Large intestine (tissue), 3 donors: ENCODE measurements around the gene GLG1. TPM values are rescaled to one million over a fixed set of nuclear protein-coding genes. Genes with fewer than 3 reads are reported as not detected.

ENCODE experiments used
- DNase-seq, 2 donors: peaks; one replicate each; pipeline versions ENCODE4 v3.0.0 to v3.0.0-alpha.2; 2013
- H3K27ac ChIP-seq: one replicate; pipeline ENCODE4 v1.5.1; 2013; ENCODE audit warnings: low read length
- H3K27me3 ChIP-seq: 2 replicates; pipeline ENCODE4 v1.6.1; 2013; ENCODE audit warnings: low read length; ENCODE audit not compliant: control insufficient read depth, insufficient read depth
- H3K36me3 ChIP-seq: 2 replicates; pipeline ENCODE4 v1.6.1; 2013; ENCODE audit warnings: low read length; ENCODE audit not compliant: control insufficient read depth, insufficient read depth
- H3K4me1 ChIP-seq: one replicate; pipeline ENCODE4 v1.6.1; 2013; ENCODE audit warnings: low read length; ENCODE audit not compliant: control insufficient read depth, insufficient read depth
- H3K4me3 ChIP-seq: one replicate; pipeline ENCODE4 v1.5.1; 2013; ENCODE audit warnings: low read length
- H3K9me3 ChIP-seq: one replicate; pipeline ENCODE4 v1.6.1; 2013; ENCODE audit warnings: mild to moderate bottlenecking, low read depth, low read length, moderate library complexity; ENCODE audit not compliant: control insufficient read depth
- WGBS: methylation state at CpG from one replicate; pipeline ENCODE4 v1.1.5; 2013; ENCODE audit warnings: low lambda C conversion rate; ENCODE audit not compliant: insufficient coverage; 5-methylcytosine and 5-hydroxymethylcytosine counted together
- polyA plus RNA-seq: library from polyadenylated mRNA; unstranded; fragments of 120-200 nt; gene quantifications from one replicate; pipeline ENCODE4 v1.2.1, GENCODE V29; 2013

The GLG1 gene
- polyA plus RNA-seq, 1 donor, result 87.7 TPM

DNA sequence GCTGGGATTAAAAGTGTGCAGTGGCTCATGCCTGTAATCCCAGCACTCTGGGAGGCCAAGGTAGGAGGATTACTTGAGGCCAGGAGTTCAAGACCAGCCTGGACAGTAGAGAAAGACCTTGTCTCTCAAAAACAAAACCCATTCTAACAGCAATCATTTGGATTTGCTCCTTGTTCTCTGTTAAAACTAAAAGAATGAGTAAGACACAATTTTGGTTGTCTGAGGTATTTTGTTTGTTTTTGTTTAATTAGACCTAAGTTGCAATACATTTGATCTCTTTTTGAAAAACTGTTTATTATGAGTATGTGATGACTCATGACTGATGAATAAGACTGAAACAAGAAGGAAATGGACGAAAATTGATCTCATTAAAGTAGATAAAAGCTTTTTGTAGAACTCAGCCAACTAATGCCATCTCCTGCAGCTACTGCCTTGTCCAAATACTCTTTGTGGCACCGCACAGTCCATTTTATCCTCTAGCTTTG, 29.0 kb downstream of the GLG1 start:
- Histone ChIP-seq H3K4me3 (no peak overlapping the region), H3K4me1 (no peaks in the 10 kb centered on the region), H3K9me3 (no peaks in the 10 kb centered on the region), H3K27ac (no peak overlapping the region), H3K36me3 (no peaks in the 10 kb centered on the region), H3K27me3 (no peaks in the 10 kb centered on the region)
- WGBS, result no CpG with 5 or more reads among the region's 2 CpGs
- DNase-seq, result no peak

DNA sequence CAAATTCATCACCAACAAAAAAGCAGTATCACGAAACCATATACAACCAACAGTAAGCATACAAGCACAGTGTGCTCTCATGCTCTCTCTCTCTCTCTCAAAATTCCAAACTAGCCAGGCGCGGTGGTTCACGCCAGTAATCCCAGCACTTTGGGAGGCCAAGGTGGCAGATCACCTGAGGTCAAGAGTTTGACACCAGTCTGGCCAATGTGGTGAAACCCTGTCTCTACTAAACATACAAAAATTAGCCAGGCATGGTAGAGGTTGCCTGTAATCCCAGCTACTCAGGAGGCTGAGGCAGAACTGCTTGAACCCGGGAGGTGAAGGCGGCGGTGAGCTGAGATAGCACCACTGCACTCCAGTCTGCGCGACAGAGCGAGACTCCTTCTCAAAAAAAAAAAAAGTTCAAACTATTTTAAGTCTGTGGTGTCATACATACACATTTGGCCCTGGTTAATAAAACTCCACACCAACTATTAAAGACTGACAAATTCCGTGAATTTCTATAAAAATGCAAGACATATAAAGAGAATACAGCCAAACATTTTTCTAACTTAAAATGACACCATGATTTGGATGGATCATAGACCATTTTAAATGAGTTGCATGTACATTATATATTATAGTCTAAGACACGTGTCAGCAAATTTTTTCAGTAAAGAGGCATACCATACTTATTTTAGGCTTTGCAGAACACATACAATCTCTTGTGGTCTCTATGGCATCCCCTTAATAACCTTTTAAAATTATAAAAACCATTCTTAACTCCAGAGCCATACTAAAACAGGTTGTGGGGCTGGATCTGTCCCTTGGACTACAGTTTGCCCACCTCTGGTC, 30.9 kb downstream of the GLG1 start:
- DNase-seq, result no peak
- Histone ChIP-seq H3K36me3 (no peaks in the 10 kb centered on the region), H3K4me1 (peaks cover 5% of the 10 kb centered on the region), H3K4me3 (no peak overlapping the region), H3K9me3 (no peaks in the 10 kb centered on the region), H3K27me3 (no peaks in the 10 kb centered on the region), H3K27ac (no peak overlapping the region)
- WGBS, result 100% methylated on average over 2 of the region's 12 CpGs

DNA sequence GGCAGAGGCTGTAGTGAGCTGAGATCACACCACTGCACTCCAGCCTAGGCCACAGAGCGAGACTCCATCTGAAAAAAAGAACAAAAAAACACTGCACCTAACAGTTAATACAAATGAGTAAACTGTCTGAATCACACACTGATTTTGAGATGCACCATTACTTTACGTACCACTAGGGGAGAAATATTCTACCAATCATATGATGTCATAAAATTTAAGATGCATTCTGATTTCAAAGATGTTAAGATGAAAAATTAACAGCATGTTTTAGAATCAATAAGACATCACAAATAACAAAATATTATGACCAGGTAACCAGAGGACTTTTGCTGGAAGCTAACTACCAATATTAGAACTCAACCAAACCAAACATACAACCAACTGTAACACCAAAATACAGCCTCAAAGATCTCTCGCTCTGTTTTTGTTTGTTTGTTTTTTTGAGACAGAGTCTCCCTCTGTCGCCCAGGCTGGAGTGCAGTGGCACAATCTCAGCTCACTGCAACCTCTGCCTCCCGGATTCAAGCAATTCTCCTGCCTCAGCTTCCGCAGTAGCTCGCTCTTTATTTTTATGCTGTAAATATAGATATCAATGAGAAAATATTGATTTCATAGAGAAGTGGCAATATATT, 31.6 kb downstream of the GLG1 start:
- 100% methylated on average over 1 of the region's 7 CpGs for WGBS
- no peaks in the 10 kb centered on the region for H3K36me3 ChIP-seq
- H3K4me3 ChIP-seq, result no peak overlapping the region
- no peak overlapping the region for H3K27ac ChIP-seq
- DNase-seq, result no peak
- H3K27me3 ChIP-seq, result no peaks in the 10 kb centered on the region
- no peaks in the 10 kb centered on the region for H3K9me3 ChIP-seq
- H3K4me1 ChIP-seq, result peaks cover 10% of the 10 kb centered on the region

DNA sequence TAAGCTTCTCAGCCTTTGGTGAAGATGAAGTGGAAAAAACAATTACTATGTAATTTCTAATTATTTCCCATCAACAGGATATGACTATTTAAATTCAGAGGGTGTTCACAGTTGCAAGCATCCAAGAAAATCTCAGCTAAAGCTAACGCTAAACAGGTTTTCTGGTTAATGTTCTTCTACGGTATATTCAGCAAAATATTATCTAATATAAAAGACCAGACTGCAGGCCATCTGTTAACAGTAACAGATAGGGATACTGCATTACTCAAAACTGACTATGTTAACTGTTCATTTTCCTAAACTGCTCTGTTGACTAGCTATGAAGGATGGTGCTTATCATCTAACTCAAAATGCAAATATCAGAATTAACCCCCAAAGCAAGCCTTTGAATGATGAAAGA, 32.8 kb downstream of the GLG1 start:
- no peaks in the 10 kb centered on the region for H3K36me3 ChIP-seq
- H3K9me3 ChIP-seq, result no peaks in the 10 kb centered on the region
- H3K4me3 ChIP-seq, result no peak overlapping the region
- H3K27ac ChIP-seq, result no peak overlapping the region
- H3K4me1 ChIP-seq, result peaks cover 12% of the 10 kb centered on the region
- no peaks in the 10 kb centered on the region for H3K27me3 ChIP-seq
- WGBS, result no CpG with 5 or more reads among the region's 2 CpGs
- no peak for DNase-seq

DNA sequence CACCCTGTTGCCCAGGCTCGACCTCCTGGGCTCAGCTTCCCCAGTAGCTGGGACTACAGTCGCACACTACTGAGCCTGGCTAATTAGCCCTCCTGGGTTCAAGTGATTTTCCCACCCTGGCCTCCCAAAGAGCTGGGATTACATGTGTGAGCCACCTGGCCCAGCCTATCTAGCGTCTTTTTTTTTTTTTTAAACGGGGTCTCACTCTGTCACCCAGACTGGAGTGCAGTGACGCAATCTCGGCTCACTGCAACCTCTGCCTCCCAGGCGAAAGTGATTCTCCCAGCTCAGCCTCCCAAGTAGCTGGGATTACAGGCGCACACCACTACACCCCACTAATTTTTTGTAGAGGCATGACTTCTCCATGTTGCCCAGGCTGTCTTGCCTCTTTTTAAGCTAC, 33.3 kb downstream of the GLG1 start:
- DNase-seq, result no peak
- H3K4me3 ChIP-seq, result no peak overlapping the region
- H3K9me3 ChIP-seq, result no peaks in the 10 kb centered on the region
- H3K36me3 ChIP-seq, result no peaks in the 10 kb centered on the region
- H3K27me3 ChIP-seq, result no peaks in the 10 kb centered on the region
- WGBS, result no CpG with 5 or more reads among the region's 8 CpGs
- no peak overlapping the region for H3K27ac ChIP-seq
- peaks cover 12% of the 10 kb centered on the region for H3K4me1 ChIP-seq

DNA sequence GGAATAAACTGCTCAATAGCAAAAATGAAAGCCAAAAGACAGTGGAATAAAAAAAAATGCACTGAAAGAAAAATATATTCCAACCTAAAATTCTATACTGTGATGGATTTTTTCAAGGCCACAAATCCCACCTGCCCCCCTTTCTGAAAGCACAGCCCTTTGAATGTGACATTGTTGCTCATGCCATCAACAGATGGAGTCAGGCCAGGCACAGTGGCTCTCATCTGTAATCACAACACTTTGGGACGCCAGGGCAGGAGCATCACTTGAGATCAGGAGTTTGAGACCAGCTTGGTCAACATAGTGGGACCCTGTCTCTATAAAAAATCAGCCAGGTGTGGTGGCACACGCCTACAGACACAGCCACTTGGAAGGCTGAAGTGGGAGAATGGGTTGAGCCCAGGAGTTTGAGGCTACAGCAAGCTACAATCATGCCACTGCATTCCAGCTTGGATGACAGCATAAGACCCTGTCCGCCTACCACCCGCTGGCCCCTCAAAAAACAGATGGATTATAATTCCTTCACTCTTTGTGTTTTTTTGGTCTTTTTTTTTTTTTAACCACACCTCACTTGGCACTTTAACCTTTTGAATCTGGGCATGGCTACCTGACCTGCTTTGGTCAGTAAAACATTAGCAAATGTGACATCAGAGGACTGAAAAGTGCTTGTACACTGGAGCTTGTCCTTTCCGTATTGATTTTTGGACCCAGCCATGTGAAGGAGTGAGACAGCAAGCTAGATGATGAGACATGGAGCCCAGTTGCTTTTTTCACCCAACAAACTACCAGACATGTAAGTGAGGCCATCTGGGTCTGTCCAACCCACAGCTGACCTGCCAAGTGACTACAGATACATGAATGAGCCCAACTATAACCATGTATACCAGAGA, 36.3 kb downstream of the GLG1 start:
- DNase-seq, result peak; percentile 51 to 78
- Histone ChIP-seq H3K36me3 (no peaks in the 10 kb centered on the region), H3K9me3 (no peaks in the 10 kb centered on the region), H3K27me3 (no peaks in the 10 kb centered on the region), H3K4me1 (peaks cover 12% of the 10 kb centered on the region), H3K4me3 (no peak overlapping the region), H3K27ac (peak overlapping the region; percentile 76)
- no CpG with 5 or more reads among the region's 5 CpGs for WGBS

DNA sequence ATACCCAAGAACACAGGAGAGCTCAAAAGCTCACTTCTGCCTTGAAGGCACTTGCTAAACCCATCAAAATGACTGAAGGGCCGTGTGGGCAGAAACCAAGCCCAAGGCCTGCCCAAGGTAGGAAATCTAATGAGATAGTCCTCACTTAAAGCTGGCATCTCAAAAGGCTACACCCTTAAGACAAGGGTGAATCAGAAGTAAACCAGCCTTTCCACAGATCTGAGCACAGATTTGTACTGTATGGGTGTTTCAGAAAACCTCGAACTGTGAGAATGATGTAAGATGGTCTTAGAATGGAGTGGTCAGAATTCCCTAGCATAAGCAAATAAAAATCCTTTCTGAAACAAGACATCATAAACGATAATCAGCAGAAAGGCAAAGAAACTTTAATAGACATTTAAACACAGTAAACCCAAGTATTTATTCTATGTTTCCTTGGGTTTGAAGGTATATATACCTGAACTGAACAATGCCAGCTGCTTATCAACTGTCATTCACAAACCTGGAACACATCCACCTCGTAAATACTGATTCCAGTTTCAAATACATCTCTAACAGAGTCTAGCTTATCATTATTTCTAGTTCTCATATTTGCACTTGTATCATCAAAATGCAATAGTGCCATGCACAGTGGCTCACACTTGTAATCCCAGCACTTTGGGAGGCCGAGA, 37.8 kb downstream of the GLG1 start:
- H3K27ac ChIP-seq, result no peak overlapping the region
- H3K27me3 ChIP-seq, result no peaks in the 10 kb centered on the region
- no peak for DNase-seq
- no peak overlapping the region for H3K4me3 ChIP-seq
- 100% methylated on average over 2 of the region's 5 CpGs for WGBS
- no peaks in the 10 kb centered on the region for H3K36me3 ChIP-seq
- no peaks in the 10 kb centered on the region for H3K9me3 ChIP-seq
- H3K4me1 ChIP-seq, result peaks cover 16% of the 10 kb centered on the region

DNA sequence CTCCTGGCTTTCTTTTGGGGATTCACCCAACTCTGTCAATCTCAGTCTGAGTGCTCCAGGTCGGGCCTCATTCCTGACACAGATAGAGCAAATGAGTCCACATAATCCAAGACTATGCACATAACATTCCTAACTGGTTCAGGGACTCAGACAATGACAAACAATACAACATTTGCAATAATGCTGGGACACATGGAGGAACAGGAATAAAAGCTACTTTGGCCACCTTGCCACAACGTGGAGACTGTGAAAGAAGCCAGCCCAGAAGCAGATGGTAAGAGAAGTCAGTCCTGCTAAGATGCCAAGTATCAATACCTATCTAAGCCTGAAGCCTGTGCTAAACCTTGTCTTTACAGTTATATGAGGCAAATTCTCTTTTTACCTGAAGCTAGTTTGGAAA, 39.0 kb downstream of the GLG1 start:
- WGBS, result no CpG with 5 or more reads among the region's 2 CpGs

DNA sequence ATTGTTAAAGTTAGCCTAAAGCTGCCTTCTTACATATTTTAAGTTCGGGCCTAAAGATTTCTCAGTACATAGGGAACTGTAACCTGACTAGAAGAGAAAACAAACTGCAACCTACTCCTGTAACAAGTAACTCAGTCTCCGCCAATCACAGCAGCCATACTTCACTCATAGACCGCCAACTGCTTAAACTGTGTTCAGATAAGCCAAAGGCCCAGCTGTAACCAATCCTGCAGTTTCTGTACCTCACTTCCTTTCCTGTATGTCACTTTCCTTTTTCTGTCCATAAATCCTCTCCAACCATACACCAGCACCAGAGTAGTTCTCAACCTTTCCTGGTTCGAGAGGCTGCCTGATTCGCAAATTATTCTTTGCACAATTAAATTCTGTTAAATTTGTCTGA, 41.5 kb downstream of the GLG1 start:
- Histone ChIP-seq H3K27ac (no peak overlapping the region), H3K4me3 (no peak overlapping the region), H3K4me1 (peaks cover 17% of the 10 kb centered on the region), H3K9me3 (no peaks in the 10 kb centered on the region), H3K36me3 (no peaks in the 10 kb centered on the region), H3K27me3 (no peaks in the 10 kb centered on the region)
- no CpG with 5 or more reads among the region's 5 CpGs for WGBS
- DNase-seq, result no peak

More for the DNA sequence above, 39.0 kb downstream of the GLG1 start:
- Histone ChIP-seq H3K36me3 (no peaks in the 10 kb centered on the region), H3K4me1 (peaks cover 25% of the 10 kb centered on the region), H3K27ac (no peak overlapping the region), H3K4me3 (no peak overlapping the region), H3K9me3 (no peaks in the 10 kb centered on the region), H3K27me3 (no peaks in the 10 kb centered on the region)
- DNase-seq, result no peak
